KOPT-K1 (cell line): ENCODE data around the gene CORO2B.
"Not testable (repeated sequence)": the region's sequence is repeated elsewhere in the genome, so short reads cannot be mapped to it uniquely, and the experiment has no call there.

Experiments
- H3K27ac ChIP-seq: fragments of 200-600 bp; sonication (generic); 2 replicates; pipeline ENCODE4 v1.5.1; 2016; ENCODE audit warnings: antibody characterized with exemption, mild to moderate bottlenecking, low read depth, low read length; ENCODE audit not compliant: poor library complexity, severe bottlenecking
- H3K36me3 ChIP-seq: fragments of 200-600 bp; sonication (generic); 2 replicates; pipeline ENCODE4 v1.5.1; 2017; ENCODE audit warnings: antibody characterized with exemption, mild to moderate bottlenecking, low read length, moderate library complexity; ENCODE audit not compliant: insufficient read depth
- H3K9me3 ChIP-seq: fragments of 200-600 bp; sonication (generic); 2 replicates; pipeline ENCODE4 v1.5.1; 2017; ENCODE audit warnings: antibody characterized with exemption, low read length, mild to moderate bottlenecking; ENCODE audit not compliant: insufficient read depth, poor library complexity, severe bottlenecking

CORO2B gene

DNA sequence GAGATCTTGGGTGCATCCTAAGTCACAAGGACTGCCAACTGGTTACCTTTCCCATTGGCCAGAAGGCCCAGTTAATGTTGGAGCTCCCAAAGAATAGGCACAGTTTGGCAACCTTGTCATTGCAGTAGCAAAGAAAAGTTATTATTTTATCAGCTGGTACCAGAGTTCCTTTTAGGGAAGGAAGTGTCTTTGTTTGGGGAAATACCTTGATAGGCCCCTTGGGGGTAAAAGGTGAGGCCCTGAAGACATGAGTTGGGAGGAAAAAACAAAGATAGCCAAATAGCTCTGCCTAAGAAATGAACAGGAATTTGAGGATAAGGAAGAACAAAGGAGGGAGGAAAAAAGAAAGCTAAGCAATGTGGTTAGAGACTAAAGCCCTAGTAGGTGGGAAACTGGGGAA, 156.1 kb downstream of the CORO2B start:
- no peak overlapping the region for H3K27ac ChIP-seq
- no peaks in the 10 kb centered on the region for H3K36me3 ChIP-seq
- no peaks in the 10 kb centered on the region for H3K9me3 ChIP-seq

DNA sequence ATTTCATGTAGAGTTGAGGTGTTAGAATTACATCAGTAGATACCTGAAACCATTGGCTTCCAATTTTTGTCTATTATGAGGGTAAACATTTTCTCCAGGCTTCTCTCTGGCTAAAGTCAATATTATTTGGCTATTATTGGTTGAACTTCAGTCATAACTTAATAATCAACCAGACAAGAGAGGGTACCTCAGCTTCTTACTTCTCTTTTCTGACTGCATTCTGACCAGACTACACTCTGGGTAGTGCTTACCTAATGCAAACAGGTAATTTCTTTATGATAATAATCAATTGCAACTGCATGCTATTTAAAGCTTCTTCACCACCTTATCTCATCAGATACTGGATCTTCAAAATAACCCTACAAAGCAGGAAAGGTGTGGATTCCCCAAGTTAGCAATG, 156.8 kb downstream of the CORO2B start:
- Histone ChIP-seq H3K9me3 (no peaks in the 10 kb centered on the region), H3K27ac (no peak overlapping the region), H3K36me3 (no peaks in the 10 kb centered on the region)

DNA sequence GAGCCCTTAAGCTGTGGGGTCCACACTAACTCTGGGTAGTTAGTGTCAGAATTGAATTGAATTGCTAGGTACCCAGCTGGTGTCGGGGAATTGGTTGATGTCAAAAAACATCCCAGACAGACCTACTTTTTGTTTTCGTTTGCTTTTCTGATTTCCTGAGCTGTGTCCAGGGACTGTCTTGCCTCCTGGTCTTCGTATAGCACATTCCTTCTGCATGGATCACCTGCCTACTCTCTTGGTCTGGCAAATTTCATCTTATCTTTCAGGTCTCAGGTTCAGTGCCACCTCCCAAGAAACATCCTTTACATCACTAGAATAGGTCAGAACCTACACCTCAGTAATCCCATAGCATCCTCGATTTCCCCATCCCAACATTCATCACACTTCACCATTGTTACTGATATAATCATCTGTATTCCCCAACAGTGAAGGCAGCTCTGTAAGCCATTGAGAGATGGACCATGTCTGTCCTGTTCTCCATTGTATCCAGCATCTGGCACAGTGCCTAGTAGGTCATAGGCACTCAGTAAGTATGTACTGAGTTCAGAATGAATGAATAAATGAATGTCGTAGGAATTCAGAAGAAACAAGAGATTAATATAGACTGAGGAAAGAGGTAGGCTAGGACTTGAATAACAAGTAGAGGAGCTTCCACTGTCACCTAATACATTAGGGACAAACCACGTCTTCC, 160.7 kb downstream of the CORO2B start:
- H3K9me3 ChIP-seq = no peaks in the 10 kb centered on the region
- no peaks in the 10 kb centered on the region for H3K36me3 ChIP-seq
- H3K27ac ChIP-seq = no peak overlapping the region

DNA sequence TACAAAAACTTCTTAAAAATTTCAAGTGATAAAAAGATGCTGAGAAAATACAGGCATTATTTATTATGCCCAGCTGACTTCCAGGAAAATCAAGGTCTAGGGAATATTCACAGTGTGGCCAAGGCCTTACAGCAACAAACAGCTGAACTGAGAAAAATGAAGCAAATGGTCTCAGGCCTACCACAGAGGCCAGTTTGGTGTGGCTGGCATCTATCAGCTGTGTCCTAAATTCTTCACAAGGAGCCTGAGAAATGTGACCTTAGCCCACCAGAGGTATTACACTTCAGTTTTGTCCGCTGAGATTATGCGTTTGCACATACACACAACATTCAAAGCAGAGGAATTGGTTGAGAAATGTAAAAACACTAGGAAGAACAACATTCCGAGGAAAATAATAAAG, 164.5 kb downstream of the CORO2B start:
- no peaks in the 10 kb centered on the region for H3K36me3 ChIP-seq
- no peaks in the 10 kb centered on the region for H3K9me3 ChIP-seq
- H3K27ac ChIP-seq = no peak overlapping the region

- Histone ChIP-seq H3K9me3 (no peaks in the 10 kb centered on the region), H3K27ac (no peak overlapping the region)
These were observed 170.6 kb downstream of the CORO2B start for GRCh38 chr15:68749365-68749764.

DNA sequence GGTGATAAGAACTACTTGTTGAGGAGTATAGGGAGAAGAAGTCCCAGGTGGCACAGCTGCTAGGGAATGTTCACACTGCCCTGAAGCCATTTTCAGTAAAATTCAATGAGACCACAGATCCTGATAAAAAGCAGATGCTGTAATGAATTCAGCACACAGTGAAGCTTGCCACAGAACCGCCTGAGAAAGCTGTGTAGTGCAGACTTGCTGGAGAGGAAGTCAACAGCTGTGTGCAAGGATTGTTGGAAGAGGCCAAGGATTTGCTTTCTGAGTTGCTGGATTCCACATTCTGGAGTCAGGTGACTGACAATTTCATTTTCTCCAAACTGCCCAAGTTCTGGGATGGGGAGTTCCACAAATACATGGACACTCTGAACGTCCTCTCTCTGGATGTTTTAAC, 171.0 kb downstream of the CORO2B start:
- H3K9me3 ChIP-seq = no peaks in the 10 kb centered on the region
- no peaks in the 10 kb centered on the region for H3K36me3 ChIP-seq
- H3K27ac ChIP-seq = no peak overlapping the region

More at GRCh38 chr15:68749365-68749764, 170.6 kb downstream of the CORO2B start:
- no peaks in the 10 kb centered on the region for H3K36me3 ChIP-seq

DNA sequence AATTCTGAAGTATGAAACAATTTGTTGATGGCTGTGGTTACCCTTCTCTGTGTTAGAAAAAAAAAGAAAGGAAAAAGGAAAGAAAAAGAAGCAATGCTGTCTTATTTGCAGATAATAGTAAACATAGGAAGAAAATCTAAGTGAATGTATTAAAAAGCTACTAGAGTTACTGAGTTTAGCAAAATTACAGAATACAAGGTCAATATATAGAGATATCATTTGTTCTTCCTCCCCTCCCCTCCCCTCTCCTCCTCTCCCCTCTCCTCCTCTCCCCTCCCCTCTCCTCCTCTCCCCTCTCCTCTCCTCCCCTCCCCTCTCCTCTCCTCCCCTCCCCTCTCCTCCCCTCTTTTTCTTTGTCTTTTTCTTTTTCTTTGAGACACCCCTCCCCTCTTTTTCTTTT, 172.8 kb downstream of the CORO2B start:
- Histone ChIP-seq H3K27ac (no peak overlapping the region), H3K36me3 (no peaks in the 10 kb centered on the region), H3K9me3 (no peaks in the 10 kb centered on the region)

- Histone ChIP-seq H3K27ac (no peak overlapping the region), H3K36me3 (no peaks in the 10 kb centered on the region), H3K9me3 (no peaks in the 10 kb centered on the region)
These were observed 176.9 kb downstream of the CORO2B start for GRCh38 chr15:68755731-68756130.

DNA sequence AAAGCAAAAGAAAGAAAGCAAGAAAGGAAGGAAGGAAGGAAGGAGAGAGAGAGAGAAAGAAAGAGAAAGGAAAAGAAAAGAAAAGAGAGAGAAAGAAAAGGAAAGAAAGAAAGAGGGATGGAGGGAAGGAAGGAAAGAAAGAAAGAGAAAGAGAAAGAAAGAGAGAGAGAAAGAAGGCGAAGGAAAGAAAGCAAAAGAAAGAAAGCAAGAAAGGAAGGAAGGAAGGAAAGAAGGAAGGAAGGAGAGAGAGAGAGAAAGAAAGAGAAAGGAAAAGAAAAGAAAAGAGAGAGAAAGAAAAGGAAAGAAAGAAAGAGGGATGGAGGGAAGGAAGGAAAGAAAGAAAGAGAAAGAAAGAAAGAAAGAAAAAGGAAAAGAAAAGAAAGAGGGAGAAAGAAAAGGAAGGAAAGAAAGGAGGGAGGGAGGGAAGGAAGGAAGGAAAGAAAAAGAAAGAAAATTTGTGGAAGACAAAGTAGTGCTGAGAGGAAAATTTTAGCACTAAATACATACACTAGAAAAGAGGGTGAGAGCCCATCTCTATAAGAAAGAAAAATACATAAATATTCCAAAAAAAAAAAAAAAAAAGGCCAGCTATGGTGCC, 181.3 kb downstream of the CORO2B start:
- not testable (repeated sequence) for H3K27ac ChIP-seq, H3K36me3 ChIP-seq, H3K9me3 ChIP-seq

GRCh38 chr15:68763063-68763462, 184.3 kb downstream of the CORO2B start:
- Histone ChIP-seq H3K27ac (no peak overlapping the region), H3K9me3 (no peaks in the 10 kb centered on the region), H3K36me3 (no peaks in the 10 kb centered on the region)

GRCh38 chr15:68764090-68764489, 185.3 kb downstream of the CORO2B start:
- Histone ChIP-seq H3K36me3 (no peaks in the 10 kb centered on the region), H3K27ac (no peak overlapping the region), H3K9me3 (no peaks in the 10 kb centered on the region)

- Histone ChIP-seq H3K36me3 (no peaks in the 10 kb centered on the region), H3K27ac (no peak overlapping the region), H3K9me3 (no peaks in the 10 kb centered on the region)
These were observed 187.0 kb downstream of the CORO2B start for GRCh38 chr15:68765602-68766368.

DNA sequence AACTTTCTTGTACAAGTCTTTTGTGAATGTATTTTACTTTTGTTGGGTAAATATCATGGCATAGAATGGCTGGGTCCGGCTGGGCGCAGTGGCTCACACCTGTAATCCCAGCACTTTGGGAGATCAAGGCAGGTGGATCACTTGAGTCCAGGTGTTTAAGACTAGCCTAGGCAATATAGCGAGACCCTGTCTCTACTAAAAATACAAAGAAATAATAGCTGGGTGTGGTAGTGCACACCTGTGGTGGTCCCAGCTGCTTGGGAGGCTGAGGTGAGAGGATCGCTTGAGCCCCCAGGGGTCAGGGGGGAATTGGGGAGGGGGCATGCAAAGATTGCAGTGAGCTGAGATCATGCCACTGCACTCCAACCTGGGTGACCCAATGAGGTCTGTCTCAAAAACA, 189.0 kb downstream of the CORO2B start:
- Histone ChIP-seq H3K36me3 (no peaks in the 10 kb centered on the region), H3K9me3 (no peaks in the 10 kb centered on the region), H3K27ac (no peak overlapping the region)

GRCh38 chr15:68768321-68768720, 189.5 kb downstream of the CORO2B start:
- H3K36me3 ChIP-seq = no peaks in the 10 kb centered on the region
- no peaks in the 10 kb centered on the region for H3K9me3 ChIP-seq
- no peak overlapping the region for H3K27ac ChIP-seq

DNA sequence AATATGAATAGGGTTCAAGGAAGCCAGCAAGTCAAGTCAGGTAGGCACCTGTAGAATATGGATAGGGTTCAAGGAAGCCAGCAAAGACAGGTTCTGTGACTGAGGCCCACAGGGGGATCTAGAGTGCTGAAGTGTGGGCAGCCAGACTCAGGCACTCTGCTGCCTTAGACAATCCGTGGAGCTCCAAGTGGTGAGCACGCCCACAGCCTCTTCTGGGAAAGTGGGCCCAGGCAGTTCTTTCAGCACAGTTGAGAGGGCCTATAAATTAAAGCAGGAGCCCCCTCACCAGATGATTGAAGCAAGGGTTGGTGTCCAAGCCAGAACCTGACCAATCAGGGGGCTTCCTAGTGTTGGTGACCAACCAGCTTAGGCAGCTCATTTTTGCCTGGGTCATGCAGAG, 190.9 kb downstream of the CORO2B start:
- Histone ChIP-seq H3K36me3 (no peaks in the 10 kb centered on the region), H3K9me3 (no peaks in the 10 kb centered on the region), H3K27ac (no peak overlapping the region)
